ENCODE results near the gene C15orf39. TPM values are rescaled to one million over a fixed set of nuclear protein-coding genes. Genes with fewer than 3 reads are reported as not detected.

C15orf39 gene
- total and polyA plus RNA-seq, 2 of the 13 experiments (the other 11 are each of a cell fraction or from before 2014, with no cell fraction given), result 6.2 to 13.5 TPM

- TF ChIP-seq HIVEP1 (CRISPR knock-in tag; IDR thresholded peaks at IDR 0.05), result peak; percentile 74
- peak; percentile 46 for TF ChIP-seq ZNF781 (CRISPR knock-in tag; IDR thresholded peaks at IDR 0.05; ENCODE audit: borderline replicate concordance, not compliant biosample characterization)
- TF ChIP-seq ZFP1 (CRISPR knock-in tag; IDR thresholded peaks at IDR 0.05), result no peak
- TF ChIP-seq ZNF737 (CRISPR knock-in tag; IDR thresholded peaks at IDR 0.05; ENCODE audit: borderline replicate concordance), result no peak
- TF ChIP-seq, protein P1, sequence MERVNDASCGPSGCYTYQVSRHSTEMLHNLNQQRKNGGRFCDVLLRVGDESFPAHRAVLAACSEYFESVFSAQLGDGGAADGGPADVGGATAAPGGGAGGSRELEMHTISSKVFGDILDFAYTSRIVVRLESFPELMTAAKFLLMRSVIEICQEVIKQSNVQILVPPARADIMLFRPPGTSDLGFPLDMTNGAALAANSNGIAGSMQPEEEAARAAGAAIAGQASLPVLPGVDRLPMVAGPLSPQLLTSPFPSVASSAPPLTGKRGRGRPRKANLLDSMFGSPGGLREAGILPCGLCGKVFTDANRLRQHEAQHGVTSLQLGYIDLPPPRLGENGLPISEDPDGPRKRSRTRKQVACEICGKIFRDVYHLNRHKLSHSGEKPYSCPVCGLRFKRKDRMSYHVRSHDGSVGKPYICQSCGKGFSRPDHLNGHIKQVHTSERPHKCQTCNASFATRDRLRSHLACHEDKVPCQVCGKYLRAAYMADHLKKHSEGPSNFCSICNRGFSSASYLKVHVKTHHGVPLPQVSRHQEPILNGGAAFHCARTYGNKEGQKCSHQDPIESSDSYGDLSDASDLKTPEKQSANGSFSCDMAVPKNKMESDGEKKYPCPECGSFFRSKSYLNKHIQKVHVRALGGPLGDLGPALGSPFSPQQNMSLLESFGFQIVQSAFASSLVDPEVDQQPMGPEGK (CRISPR knock-in tag; IDR thresholded peaks at IDR 0.05), result peak; percentile 52; the same call in 1 of the 2 replicates
- no peak for TF ChIP-seq ZNF580 (CRISPR knock-in tag; IDR thresholded peaks at IDR 0.05; ENCODE audit: borderline replicate concordance, low read depth)
- TF ChIP-seq, protein P2, sequence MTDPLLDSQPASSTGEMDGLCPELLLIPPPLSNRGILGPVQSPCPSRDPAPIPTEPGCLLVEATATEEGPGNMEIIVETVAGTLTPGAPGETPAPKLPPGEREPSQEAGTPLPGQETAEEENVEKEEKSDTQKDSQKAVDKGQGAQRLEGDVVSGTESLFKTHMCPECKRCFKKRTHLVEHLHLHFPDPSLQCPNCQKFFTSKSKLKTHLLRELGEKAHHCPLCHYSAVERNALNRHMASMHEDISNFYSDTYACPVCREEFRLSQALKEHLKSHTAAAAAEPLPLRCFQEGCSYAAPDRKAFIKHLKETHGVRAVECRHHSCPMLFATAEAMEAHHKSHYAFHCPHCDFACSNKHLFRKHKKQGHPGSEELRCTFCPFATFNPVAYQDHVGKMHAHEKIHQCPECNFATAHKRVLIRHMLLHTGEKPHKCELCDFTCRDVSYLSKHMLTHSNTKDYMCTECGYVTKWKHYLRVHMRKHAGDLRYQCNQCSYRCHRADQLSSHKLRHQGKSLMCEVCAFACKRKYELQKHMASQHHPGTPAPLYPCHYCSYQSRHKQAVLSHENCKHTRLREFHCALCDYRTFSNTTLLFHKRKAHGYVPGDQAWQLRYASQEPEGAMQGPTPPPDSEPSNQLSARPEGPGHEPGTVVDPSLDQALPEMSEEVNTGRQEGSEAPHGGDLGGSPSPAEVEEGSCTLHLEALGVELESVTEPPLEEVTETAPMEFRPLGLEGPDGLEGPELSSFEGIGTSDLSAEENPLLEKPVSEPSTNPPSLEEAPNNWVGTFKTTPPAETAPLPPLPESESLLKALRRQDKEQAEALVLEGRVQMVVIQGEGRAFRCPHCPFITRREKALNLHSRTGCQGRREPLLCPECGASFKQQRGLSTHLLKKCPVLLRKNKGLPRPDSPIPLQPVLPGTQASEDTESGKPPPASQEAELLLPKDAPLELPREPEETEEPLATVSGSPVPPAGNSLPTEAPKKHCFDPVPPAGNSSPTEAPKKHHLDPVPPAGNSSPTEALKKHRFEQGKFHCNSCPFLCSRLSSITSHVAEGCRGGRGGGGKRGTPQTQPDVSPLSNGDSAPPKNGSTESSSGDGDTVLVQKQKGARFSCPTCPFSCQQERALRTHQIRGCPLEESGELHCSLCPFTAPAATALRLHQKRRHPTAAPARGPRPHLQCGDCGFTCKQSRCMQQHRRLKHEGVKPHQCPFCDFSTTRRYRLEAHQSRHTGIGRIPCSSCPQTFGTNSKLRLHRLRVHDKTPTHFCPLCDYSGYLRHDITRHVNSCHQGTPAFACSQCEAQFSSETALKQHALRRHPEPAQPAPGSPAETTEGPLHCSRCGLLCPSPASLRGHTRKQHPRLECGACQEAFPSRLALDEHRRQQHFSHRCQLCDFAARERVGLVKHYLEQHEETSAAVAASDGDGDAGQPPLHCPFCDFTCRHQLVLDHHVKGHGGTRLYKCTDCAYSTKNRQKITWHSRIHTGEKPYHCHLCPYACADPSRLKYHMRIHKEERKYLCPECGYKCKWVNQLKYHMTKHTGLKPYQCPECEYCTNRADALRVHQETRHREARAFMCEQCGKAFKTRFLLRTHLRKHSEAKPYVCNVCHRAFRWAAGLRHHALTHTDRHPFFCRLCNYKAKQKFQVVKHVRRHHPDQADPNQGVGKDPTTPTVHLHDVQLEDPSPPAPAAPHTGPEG (CRISPR knock-in tag; IDR thresholded peaks at IDR 0.05), result no peak
- TF ChIP-seq ATF7 (IDR thresholded peaks at IDR 0.05), result no peak
- 0 out of 2 replicates have a peak, but pooled peaks have one; percentile 10 for TF ChIP-seq ATF7 (CRISPR knock-in tag; IDR thresholded peaks at IDR 0.05)
- no peak for TF ChIP-seq MATR3 (CRISPR knock-in tag; IDR thresholded peaks at IDR 0.05)
- no peak for TF ChIP-seq KLF15 (CRISPR knock-in tag; IDR thresholded peaks at IDR 0.05; ENCODE audit: borderline replicate concordance)
These were observed 692 bp upstream of the C15orf39 start (continued) for GRCh38 chr15:75200765-75201615.

Measured in HepG2 (cell line).